GM19372 (cell line): ENCODE results near the gene NFIX.

Source experiments
- ATAC-seq: cut with Tn5 transposase; IDR thresholded peaks from one replicate; pipeline ENCODE4 v1.9.1; 2021; ENCODE audit warnings: mild to moderate bottlenecking, low read depth, moderate library complexity; ENCODE audit not compliant: unreplicated experiment

The NFIX gene

DNA sequence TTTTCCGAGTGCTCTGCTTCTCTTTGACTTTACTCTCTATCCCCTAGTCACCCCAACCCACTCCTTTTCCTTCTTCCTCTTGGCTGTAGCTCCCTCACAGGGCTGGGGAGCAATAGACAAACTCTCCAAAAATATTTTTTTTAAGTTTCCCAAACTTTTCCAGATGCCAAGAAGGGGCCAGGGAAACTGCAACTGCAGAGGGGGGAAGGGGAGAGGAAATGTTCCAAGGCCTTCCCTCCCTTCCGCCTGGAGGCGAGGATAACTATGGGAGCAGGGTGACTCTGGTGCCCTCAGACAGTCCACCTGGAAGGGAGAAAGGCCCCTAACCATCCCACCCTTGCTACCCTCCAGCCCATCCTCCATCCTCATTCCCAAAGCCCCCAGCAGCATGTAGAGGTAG lies 58.0 kb downstream of the NFIX start:
- no peak for ATAC-seq

GRCh38 chr19:13053761-13054625 lies 58.7 kb downstream of the NFIX start:
- no peak for ATAC-seq

DNA sequence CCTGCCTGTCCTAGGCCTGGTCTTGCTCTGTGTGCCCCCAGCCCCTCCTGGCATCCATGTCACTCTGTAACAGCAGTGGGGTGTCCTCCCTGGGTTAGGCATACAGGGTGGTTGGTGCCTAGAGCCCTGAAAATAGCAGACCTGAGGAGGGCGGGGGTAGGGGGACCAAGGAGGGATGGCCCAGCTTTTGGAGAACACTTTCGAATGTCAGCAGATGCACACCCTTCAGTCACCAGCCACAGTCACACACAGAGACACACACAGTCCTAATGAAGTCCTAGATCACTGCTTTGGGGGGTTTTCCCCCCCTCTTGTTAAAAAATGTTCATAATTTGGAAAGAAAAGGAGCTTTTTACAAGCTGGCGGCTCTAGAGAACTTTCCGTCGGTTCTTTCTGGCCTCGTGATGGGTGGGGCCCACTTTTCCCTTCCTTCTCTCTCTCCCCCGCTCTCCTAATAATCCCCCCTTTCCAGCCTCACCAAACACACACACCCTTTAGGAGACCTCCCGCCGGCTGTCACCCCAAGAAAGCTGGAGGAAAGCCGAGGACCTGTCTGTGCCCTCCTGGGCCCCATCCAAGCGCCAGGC lies 59.4 kb downstream of the NFIX start:
- no peak for ATAC-seq

DNA sequence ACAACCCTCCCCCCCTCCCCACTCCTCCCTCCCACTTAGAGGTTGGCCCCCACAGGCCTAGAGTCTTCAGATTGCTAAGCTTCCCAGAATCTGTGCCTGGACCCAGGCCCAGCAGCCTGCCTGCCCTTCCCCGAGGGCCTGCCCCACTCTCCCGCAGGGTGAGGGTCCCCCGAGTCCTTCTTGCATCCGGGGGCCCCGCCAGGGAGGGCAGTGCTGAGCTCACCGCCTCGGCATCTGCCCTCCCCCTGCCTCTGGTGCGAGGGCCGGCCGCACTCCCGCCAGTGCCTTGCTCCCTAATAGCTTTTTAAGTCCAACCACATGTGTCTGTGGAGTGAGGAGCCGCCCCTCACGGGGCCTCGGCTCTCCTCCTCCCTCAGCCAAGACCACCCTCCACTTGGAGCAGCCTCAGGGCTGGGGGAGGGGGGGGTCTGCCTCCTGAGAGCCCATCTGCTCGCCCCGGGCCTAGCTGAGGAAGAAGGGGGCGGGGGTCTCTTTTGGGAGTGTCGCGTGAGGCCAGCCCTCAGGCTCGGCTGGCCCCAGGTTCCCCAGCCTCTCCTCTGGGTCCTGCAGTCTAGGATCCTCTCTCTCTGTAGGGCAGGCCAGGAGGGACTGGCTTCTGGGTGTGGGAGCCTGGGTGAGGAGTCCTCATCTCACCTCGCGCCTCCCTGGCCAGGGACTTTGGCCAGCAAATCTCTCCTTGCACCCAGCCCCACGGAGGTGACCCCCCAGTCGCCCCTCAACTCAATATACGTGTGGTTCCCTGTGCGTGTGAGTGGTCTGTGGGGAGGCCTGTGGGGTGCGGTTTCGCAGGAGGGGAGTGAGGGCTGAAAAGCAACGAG lies 60.2 kb downstream of the NFIX start:
- no peak for ATAC-seq

DNA sequence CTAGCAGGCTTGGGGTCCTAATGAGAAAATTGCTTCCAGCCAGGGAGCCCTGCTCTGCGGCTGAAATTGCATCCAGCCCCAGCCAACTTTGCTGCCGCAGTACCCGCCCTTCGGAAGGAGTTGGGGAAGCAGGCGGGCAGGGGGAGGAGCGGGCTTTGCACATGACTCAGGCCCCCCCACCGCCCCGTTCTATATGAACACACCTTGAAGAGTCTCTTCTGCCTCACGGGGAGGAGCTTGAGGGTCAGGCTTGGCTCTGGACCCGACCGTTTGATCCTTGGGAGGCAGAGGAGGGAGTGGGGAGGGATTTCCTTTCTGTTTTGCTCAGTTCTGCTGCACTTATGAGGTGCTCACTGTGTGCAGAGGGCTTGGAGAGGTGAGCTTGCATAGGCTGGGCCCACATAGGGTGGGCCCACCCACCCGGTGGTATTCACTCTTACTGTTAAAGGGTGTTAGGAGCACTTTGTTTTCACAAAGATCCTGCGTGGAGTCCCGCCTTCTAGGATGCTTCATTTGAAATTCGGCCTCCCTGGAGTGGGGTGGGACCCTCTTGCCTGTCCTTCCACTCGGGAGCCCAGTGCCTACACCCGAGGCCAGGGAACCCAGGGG lies 60.9 kb downstream of the NFIX start:
- ATAC-seq = no peak

- ATAC-seq = no peak
Measured at GRCh38 chr19:13057147-13057572, 61.9 kb downstream of the NFIX start.

- no peak for ATAC-seq
Measured at GRCh38 chr19:13057744-13058143, 62.5 kb downstream of the NFIX start.

DNA sequence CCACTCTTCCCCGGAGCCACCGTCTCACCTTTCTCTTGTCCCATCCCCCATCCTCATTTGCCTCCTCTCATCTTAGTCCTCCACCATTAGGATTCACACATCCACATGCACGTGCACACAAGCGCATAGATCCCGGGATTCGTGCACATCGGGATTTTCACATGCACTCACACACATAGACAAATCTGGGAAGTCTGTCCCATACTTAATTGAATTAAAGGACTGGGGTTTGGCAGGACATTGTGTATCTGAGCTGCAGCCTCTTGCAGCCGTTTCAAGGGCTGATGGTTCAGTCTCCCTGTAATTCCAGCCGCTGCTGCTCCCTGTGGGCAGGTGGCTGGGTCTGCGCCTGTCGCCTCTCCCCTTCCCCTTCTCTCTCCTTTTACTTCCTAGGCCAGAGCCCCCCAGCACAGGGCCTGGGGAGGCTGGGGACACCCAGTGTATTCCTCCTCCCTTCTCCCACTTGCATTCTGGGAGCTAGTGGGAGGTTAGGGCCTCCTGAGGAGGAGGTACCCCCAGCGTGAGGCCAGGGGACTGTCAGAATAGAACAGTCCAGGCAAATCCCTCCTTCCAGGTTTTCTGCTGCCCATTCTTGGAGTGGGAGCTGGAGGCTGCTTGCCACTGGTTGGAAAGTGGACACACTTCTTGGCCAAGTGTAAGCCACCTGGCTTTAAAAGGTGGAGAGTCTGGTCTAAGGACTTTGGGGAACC lies 63.8 kb downstream of the NFIX start:
- ATAC-seq = no peak

DNA sequence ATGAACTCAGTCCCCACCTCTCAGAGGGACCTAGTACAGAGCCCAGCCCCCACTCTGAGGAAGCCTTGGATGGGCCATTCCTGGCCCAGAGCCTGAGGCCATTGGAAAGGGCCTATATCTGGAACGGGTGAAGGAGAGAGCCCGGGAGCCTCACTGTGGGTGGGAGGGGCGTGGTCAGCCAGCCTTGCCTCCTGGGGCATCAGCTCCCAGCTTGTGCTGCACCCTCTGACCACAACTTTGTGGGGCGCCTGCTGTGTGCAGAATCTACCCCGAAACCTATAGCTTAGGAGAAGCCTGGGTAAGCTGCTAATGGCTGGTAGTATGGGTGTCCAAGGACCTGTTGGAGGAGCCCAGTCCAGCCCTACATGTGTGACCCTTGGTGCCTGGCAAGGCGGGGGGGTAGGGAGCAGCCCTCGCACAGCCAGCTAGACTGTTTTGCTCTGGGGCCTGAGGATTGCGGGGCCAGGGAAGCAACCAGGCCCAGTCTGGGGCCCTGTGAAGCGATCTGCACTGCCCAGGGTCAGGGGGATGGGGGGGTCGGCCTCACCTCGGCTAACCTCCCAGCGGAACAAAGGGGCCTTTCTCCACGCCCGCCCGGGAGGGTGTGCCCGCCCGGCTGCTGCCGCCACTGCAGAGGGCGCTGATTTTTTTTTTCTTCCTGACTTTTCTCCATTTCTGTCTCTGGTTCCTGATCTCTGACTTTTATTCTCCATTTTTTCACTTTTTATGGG lies 65.1 kb downstream of the NFIX start:
- ATAC-seq = no peak

DNA sequence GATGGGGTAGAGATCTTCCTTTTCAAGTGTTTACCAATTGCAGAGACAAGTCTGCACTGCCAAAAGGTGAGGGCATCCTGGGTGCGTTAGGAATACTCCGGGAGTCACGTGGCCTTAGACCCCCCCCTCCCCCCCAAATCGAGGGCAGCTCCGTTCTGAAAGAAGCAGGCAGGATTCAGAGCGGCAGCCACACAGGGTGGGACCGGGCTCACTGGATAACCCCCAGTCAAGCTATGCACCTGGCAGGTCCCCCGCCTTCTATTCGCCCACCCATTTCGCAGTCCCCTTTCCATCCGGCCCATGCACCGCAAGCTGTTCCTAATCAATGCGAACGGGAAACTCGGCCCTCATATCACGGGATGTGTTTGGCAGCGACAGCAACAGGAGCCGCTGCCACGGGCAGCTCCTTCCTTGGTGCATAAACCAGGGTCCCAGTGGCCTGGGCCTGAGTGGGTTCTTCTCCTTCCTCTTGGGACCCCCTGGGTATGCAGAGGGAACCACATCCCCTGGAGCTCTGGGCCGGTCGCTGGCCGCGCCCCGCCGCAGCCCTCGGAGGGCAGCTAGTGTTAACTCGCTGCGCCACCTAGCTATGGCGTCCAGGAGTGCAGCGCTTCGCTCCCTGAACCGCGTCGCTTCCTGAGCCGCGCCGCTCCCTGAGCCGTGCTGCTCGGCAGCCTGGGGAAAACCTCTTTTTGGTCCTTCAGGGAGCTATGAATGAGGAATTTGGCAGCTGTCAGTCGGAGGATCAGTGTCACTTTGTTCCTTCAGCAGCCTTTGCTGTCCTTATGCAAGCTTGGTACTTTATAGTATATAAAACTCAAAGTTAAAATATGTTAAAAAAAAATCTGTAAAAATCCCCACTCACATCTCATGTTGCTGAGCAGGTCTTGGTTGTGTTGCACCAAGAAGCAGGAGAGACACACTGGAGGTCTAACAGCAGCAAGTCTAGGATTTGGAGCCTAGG lies 66.0 kb downstream of the NFIX start:
- no peak for ATAC-seq

GRCh38 chr19:13062317-13062716 lies 67.0 kb downstream of the NFIX start:
- no peak for ATAC-seq

- ATAC-seq = no peak
Measured at GRCh38 chr19:13063461-13064091, 68.3 kb downstream of the NFIX start.

DNA sequence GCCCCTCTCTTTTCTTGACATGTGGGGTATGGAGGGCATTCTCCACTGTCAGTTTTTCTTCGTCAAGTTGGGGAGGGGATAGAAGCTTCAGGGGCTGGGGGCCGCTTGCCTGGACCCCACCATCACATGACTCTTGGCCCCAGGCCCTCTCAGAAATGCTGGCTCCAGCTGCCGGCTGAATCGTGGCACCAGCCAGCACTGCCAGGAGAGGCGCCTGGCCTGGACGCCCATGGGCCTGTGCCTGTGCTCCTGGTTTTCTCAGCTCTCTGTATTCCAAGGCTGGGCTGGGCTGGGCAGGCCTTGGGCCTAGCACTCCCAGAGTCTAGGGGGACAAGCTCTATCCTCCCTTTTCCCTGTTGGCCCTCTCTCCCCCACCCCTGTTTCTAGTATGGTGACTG lies 68.8 kb downstream of the NFIX start:
- ATAC-seq = no peak

DNA sequence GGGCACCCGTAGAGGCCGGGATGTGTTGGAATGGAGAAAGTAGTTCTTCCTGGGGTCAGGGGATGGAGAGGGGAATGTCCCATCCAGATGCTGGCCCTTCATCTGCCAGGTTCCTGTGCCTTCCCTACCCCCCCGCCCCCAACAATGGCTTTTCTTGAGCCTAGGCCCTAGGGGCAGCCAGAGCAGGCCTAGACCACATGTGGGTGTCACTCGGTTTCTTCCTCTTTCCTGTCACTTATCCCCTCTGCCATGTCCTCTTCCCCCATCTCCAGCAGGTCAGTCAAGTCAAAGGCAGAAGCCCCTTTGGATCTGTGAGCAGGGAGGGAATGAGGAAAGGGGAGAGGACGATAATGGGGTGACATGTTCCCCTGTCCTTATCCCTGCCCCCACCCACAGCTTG lies 71.0 kb downstream of the NFIX start:
- ATAC-seq = no peak

DNA sequence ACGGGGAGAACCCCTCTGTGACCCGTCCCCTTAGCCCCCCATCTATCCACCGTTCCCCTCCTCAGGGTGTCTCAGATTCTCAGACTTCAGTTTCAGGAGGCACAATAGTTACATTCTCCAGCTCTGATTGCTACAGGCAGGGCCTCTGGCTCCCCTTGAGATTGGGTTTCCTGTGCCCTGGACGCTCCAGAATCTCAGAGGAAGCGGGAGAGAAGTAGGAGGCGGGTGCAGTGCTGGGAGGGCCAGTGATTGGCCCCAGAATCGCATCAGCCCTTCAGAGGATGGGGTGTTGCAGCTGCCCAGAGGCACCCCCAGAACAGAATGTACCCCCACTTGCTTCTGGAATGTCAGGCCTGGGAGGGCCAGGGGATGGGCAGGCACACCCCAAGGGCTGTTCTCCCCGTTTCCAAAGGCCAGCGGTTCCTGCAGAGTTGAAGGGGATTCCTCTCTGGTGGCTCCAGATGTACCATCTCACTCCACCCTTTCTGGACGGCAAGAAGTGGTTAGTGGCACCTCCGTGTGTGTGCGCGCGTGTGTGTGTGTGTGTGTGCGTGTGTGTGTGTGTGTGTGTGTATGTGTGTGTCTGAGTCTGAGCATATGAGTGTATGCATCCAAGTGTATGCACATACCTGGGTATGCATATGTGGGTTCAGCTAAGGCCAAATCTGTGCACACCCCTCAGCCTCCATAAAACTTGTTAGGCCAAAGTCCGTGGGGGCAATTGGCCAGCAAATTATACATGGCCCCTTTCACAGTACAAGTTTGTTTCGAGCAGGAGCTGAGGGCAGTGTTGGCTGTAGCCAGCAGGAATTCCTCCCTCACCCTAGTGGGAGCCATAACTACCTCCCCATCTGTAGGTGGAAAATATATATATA lies 71.9 kb downstream of the NFIX start:
- ATAC-seq = no peak

GRCh38 chr19:13068085-13068846 lies 73.0 kb downstream of the NFIX start:
- no peak for ATAC-seq
